ENCODE measurements around the gene HIVEP2. TPM values are rescaled to one million over a fixed set of nuclear protein-coding genes. Genes with fewer than 3 reads are reported as not detected.

HIVEP2 gene
- total RNA-seq, 1 donor from 2014 or later, result 3.5 TPM

DNA sequence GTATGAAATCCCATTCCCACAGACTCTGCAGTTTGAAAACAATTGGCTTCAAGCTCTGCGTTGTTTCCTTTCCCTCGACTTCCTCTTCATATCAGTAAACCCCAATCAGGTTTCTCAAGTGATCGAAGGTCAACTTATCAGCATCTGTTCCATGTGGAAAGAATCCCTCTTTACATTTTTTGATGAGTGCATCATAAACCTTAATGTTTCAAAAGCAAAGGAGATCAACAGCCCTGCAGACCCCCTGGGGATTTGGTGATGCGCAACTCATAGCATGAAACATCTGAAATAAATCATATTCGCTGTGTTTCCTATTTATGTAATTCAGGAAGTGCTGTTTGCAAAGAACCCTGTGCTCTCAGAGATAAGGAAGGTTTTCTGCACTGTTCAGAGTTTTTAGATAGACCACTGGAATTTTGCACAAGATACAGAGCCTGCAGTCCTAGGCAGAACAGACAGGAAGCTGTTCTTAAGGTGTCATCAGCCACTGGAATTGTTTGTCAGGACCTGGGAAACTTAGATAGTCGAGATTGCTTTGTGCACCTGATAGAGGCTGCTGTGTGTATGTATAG is 216.0 kb downstream of the HIVEP2 start:
- no peak for DNase-seq (ENCODE audit: low read depth, low spot score)
- no peaks in the 10 kb centered on the region for H3K9me3 Mint-ChIP-seq
- no peaks in the 10 kb centered on the region for H3K4me1 Mint-ChIP-seq
- no peak overlapping the region for H3K4me3 Mint-ChIP-seq
- TF ChIP-seq, protein P1, sequence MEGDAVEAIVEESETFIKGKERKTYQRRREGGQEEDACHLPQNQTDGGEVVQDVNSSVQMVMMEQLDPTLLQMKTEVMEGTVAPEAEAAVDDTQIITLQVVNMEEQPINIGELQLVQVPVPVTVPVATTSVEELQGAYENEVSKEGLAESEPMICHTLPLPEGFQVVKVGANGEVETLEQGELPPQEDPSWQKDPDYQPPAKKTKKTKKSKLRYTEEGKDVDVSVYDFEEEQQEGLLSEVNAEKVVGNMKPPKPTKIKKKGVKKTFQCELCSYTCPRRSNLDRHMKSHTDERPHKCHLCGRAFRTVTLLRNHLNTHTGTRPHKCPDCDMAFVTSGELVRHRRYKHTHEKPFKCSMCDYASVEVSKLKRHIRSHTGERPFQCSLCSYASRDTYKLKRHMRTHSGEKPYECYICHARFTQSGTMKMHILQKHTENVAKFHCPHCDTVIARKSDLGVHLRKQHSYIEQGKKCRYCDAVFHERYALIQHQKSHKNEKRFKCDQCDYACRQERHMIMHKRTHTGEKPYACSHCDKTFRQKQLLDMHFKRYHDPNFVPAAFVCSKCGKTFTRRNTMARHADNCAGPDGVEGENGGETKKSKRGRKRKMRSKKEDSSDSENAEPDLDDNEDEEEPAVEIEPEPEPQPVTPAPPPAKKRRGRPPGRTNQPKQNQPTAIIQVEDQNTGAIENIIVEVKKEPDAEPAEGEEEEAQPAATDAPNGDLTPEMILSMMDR (conservative IDR thresholded peaks at IDR 0.05), result no peak
- peaks cover 2% of the 10 kb centered on the region for H3K27me3 Mint-ChIP-seq (ENCODE audit: low read depth)
- no peak overlapping the region for H3K27ac Mint-ChIP-seq (ENCODE audit: unreplicated experiment)
- H3K36me3 Mint-ChIP-seq (ENCODE audit: low read depth), result no peaks in the 10 kb centered on the region

DNA sequence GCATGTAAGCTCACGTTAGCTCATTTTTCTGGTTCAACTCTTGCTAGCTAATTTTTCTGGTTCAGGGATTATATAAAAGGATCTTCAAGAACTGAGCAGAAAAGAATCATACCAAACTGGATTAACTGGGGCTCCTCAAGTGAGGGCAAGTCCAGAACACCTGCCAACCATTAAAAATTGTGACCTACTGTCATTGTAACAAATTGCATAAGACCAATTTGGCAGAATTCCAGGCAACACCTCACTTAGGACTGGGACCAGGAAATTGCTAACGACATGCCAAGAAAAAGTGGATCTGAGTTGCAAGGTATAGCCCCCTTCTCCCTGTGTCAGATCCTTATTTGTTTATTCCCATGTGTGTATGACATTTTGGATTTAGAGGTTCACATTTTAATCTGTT is 216.6 kb downstream of the HIVEP2 start:
- no peaks in the 10 kb centered on the region for H3K36me3 Mint-ChIP-seq (ENCODE audit: low read depth)
- TF ChIP-seq, protein P1 (conservative IDR thresholded peaks at IDR 0.05), result no peak
- DNase-seq (ENCODE audit: low read depth, low spot score), result no peak
- H3K9me3 Mint-ChIP-seq, result no peaks in the 10 kb centered on the region
- H3K4me3 Mint-ChIP-seq, result no peak overlapping the region
- no peaks in the 10 kb centered on the region for H3K4me1 Mint-ChIP-seq
- peaks cover 2% of the 10 kb centered on the region for H3K27me3 Mint-ChIP-seq (ENCODE audit: low read depth)
- H3K27ac Mint-ChIP-seq (ENCODE audit: unreplicated experiment), result no peak overlapping the region

DNA sequence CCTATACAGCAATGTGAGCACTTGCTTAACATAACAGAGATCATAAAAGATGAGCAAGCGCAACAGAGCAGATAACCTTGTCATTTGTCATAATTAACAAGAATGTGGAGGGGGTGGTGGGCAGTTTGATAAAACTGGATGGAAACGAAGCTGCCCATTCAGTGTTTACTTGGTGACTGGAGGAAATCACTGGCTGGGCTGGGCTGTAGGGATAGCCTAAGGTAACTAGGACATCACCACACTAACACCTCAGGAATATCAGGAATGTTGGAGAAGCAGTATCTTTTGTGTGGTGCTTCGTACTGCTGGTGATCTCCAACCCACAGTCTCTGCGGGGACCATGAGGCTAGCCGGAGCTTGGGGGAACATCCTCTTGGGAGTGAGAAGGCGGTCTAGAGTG is 218.4 kb downstream of the HIVEP2 start:
- Mint-ChIP-seq H3K27me3 (ENCODE audit: low read depth) (peaks cover 2% of the 10 kb centered on the region), H3K36me3 (ENCODE audit: low read depth) (no peaks in the 10 kb centered on the region), H3K27ac (ENCODE audit: unreplicated experiment) (no peak overlapping the region), H3K4me1 (peaks cover 2% of the 10 kb centered on the region), H3K9me3 (no peaks in the 10 kb centered on the region), H3K4me3 (no peak overlapping the region)
- TF ChIP-seq, protein P1 (conservative IDR thresholded peaks at IDR 0.05), result no peak
- DNase-seq (ENCODE audit: low read depth, low spot score), result no peak

DNA sequence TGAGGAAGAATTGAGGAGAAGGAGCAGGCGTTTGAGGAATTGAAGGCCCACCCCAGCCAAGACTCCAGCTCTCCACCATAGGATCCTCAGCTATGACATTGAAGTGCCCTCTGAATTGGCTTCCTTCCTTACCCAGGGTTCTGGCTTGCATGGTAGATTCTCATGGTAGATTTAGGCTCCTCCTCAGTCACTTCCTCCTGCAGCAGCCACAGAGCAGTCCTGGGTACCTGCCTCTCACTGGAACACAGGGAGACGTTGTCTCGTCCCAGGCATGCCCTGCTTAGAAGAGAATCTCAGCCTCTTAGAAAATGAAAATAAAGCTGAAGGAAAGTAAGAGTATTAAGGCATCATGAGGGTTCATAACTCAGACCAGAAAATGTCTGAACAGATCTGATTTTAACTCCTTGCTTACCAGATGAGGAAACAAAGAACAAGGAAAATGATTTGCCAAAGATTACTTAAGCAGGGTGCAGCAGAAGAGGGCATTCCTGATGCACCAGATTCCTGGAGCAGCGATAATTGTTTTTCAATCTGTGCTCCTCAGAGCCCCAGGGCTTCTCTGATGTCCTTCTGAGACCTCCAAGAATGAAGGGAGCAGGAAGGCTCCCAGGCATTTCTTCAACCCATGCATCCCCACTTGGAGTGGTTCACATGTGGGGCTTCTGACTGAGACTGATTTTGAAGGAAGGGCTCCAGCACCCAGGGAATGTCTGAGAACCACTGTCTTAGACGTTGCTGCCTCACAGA is 219.8 kb downstream of the HIVEP2 start:
- no peaks in the 10 kb centered on the region for H3K36me3 Mint-ChIP-seq (ENCODE audit: low read depth)
- no peaks in the 10 kb centered on the region for H3K9me3 Mint-ChIP-seq
- H3K4me1 Mint-ChIP-seq, result peaks cover 7% of the 10 kb centered on the region
- H3K27ac Mint-ChIP-seq (ENCODE audit: unreplicated experiment), result no peak overlapping the region
- TF ChIP-seq, protein P1 (conservative IDR thresholded peaks at IDR 0.05), result no peak
- peaks cover 2% of the 10 kb centered on the region for H3K27me3 Mint-ChIP-seq (ENCODE audit: low read depth)
- DNase-seq (ENCODE audit: low read depth, low spot score), result no peak
- H3K4me3 Mint-ChIP-seq, result no peak overlapping the region

DNA sequence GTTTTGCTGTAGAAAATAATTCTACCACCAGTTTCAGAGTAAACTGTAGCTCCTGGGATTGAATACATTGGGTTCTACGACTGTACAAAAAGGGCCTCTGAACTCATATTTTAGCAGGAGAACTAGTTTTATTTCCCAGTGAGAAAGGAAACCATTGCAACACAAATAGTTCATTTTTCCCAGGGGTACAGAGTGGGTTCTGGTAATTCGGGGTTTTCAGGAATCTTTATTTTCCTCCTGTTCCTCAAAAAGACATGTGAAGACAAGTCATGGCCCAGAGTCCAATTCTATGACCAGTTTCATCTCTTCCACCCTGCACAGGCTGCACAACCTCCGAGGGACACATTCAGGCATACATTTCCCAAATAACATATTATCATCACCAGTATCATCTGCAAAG is 222.1 kb downstream of the HIVEP2 start:
- H3K27me3 Mint-ChIP-seq (ENCODE audit: low read depth), result peaks cover 2% of the 10 kb centered on the region
- no peak overlapping the region for H3K4me3 Mint-ChIP-seq
- TF ChIP-seq, protein P1 (conservative IDR thresholded peaks at IDR 0.05), result no peak
- peaks cover 7% of the 10 kb centered on the region for H3K4me1 Mint-ChIP-seq
- no peak overlapping the region for H3K27ac Mint-ChIP-seq (ENCODE audit: unreplicated experiment)
- no peak for DNase-seq (ENCODE audit: low read depth, low spot score)
- peaks cover 10% of the 10 kb centered on the region for H3K36me3 Mint-ChIP-seq (ENCODE audit: low read depth)
- peaks cover 11% of the 10 kb centered on the region for H3K9me3 Mint-ChIP-seq
